HG03045 (cell line): ENCODE measurements around the gene DLX6.
A peak's percentile ranks its signal among the peaks of the same experiment; 100 is the strongest.

Experiments
- ATAC-seq: cut with Tn5 transposase; IDR thresholded peaks from one replicate; pipeline ENCODE4 v1.9.1; 2021; ENCODE audit warnings: mild to moderate bottlenecking, moderate library complexity; ENCODE audit not compliant: unreplicated experiment

Gene DLX6

DNA sequence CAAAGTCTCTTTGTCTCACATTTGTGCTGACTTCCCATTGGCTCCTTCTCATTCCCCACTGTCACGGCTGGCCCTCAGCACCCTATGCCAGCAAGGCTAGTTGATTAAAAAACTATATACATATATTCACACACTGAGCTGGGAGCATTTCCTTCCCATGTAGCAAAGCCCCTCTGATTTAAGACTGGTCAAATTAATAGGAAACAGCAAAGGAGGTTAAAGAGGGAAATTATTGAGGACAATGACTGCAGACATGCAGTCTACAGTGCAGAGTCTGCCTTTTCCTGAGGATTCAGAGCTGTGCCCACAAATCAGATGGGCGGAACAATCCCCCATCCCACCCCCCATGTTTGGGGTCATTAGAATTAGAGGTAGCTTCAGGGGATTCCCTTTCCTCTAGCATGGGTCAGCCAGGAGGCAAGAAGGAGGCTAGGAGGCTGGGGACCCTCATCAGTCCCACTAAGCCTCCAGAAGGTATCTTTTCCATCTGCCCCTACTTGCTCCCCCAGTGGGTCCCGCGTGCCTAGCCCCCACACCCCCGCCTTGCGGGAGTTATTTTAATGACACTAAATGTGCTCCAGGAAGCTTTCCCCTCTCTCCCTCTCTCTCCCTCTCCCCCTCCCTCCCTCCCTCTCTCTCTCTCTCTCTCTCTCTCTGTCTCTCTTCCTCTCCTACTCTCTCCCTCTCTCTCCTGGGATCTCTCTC, 9.8 kb upstream of the DLX6 start:
- no peak for ATAC-seq

DNA sequence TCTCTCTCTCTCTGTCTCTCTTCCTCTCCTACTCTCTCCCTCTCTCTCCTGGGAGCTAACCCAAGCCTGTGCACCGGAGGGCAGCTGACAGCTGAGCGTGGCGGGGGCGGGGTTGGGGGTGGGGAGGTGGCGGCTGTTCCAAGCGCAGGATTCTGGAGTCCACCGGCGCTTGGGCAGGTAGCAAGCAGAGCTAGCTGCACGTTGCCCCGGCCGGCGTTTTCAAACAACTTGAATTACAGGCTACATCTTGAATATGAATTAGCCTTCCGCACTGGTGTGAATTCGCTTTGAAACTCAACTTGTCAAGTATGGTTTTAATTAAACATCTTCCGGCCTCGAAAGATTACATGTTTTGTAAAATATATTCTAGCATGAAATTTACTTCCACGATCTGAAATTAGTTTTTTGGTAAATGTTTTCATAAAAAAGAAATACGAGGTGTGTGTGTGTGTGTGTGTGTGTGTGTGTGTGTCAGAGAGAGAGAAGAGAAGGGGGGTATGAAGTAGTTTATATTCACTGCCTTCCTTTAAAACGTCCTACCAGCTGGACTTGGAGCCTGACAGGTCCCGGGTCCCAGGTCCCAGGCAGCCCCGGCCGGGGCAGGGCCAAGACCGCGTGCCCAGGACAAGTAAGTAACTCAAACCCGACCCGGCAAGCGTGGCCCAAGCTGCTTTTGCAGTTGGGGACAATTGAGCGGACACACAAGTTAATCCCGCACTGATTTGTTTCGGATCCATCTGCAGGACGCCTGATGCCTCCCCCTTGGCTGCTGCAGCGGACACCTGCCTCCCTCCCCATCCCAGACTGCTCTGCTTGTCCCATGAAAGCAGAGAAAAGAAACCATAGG, 9.0 kb upstream of the DLX6 start:
- no peak for ATAC-seq

DNA sequence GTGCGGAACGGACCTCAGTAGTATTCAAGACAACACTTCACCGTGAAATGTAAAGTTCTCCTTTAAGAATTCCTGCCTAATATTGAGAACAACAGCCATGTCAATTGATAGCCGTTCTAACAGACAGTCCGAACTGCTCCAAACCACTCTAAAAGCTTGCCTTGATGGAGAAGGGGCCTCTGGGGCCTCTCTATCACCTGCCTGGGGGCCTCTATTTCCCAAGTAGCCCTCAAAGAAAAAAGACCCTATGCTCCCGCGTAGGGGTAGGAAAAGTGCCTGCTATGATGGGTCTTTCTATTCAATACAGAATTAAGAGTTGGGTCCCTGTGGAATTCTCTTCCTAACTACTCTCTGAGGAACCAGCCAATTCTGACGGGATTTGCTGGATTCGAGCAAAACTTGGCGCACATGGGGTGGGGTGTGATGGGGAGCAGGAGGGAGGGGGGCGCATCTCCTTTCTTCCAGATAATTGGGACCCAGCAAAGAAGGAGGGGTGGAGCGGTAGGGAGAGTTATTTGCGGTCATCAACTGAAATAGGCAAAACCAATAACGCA, 8.3 kb upstream of the DLX6 start:
- ATAC-seq = no peak

GRCh38 chr7:96997512-96998032, 7.8 kb upstream of the DLX6 start:
- ATAC-seq = no peak

DNA sequence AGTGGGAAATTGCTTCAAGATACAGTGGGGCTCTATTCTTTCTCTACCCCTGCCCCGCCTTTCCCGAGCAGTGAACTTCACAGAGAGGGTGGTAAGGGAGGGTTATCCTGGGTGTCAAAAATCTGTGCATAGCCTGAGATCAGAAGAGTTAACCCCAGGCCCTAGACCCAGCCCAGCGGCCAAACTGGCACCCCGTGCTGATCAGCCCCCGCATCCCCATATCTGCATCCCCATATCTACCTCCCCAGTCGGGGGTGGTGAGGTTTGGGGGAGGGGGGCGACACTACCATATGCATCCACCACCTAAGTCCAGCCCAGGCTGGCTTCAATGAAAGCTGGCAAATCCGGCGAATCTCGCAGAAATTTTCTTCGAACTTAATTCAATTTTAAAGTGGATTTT, 7.0 kb upstream of the DLX6 start:
- no peak for ATAC-seq

DNA sequence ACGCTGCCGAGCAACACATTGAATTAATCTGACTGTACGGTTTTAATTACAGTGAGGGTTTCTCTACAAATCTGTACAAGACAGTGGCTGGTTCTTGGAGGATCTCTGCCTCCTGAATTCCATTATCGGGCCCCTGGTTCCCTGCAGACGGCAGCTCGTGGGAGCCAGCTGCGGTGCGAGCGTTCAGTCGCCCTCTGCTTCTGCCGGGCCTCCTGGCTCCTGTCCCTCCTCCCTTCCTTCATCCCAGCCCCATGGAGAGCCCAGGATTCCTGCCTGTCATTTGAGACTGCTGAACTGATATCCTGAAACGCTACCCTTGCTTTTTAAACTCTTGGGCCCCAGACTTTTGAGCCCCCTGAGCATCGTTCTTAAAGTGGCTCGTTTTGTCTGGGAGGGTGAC, 6.6 kb upstream of the DLX6 start:
- no peak for ATAC-seq

- ATAC-seq = no peak
These were observed 4.1 kb upstream of the DLX6 start for GRCh38 chr7:97001221-97001620.

GRCh38 chr7:97001656-97002554, 3.4 kb upstream of the DLX6 start:
- ATAC-seq = no peak

DNA sequence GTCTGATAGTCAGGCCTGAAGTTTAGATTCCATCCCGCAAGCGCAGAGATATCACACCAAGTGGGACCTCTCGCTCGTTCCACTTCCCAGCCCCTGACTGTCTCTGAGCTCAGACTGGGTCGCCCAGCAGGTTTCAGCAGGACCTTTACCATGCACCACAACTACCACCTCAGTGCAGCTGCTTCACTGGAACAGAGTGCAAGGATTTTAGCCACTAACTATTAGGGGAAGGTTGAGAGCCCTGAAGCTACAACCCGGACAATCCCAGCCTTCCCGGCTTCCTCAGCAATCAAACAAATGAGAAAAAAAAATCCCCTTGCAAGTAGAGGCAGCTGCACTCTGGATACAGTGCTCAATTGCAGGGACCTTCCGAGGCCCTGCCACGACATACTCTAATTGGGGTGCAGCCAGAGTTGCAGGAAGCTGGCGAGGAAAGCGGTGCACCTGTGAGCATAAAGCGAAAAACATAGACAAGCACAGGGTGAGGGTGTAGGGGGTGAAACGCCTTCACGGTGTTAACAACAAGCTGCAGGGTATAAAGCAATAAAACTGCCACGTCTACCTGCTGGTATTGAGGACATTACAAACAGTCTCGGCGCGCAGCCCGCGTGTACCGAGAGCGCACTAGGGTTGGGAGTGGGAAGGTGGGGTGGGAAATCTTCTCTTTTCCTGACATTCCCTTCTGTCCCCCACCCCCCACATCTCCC, 2.6 kb upstream of the DLX6 start:
- ATAC-seq = no peak

DNA sequence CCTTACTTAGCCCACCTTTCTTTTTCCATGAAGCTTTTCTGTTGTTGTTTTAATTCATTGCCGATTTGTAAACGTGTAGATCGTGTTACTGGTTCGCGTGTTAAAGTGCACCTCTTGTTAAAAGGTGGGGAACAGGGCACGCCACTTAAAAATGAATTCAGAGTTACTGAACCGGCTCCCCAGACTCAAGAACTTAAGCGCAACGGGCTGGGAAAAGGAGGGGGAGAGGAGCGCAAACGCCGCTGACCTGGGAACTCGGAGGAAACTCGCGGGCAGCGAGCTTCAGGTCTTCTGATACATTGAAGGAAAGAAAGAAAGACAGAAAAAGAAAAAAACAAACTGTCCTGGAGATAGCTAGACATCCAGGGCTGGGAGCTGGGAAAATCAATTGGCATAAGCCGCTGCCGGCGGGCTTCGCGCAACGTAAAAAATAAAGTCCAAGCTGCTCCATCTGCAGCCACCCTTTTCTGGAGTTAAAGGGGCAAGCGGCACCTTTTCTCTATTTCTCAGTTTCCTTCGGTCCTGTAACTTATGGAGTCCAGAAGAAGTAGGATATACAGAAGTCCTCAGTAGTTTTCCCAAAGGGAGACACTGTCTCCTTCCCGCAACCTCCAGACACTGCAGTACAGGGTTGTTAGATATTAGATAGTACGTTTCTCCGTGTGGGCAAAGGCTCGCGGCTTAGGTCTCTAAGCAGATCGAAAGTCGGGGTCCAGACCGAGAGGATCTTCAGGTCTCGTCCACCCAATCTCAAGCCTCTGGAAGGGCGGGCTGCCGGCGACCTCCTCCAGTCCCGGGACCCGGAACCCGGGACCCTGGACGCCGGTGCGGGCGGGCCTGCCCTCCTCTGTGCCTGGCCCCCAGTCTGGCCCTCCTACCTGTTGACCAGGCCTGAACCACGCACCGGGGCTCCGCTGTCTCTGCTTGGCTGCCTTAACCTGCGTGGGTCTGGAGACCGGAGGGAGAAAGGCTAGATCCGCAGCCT, 1.8 kb upstream of the DLX6 start:
- ATAC-seq = no peak

DNA sequence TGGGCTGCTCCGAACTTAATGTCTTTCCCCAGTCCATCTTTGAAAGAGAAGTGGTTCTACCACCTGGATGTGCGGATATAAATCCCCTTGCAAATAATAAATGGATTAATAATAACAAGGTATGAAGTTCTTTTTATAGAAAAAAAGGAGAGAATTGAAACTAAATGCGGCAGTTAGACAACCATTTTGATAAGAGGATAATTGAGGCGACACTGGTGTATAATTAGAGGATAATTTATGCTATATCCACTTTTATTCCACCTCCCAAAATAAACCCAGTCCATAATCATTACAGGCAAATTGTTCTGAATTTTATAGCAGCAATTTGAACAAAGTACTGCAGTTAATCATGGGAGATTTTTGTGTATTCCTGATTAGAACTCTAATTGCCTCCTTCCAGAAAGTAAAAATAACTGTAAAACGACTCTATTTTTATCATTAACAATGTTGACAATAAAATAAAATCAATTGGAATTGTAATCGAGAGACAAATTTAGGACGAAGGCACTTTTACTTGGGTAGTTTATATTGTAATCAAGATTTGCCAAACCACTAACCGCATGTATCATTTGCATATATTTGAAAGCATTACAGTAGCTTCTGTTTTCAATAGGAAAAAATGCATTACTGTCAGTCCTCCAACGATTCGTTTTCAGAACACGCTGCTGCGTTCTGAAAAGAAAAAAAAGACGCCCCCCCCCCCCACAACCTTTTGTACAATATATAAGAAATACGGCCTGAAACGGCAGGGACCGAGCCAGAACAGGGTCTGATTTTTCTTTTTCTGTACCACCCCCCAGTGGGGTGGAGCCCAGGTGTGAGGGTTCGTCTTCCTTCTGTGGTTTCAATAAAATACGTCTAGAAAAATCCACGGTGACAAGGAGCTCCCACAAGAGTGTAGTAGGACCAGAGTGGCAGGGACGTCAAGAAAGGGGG, 838 bp upstream of the DLX6 start:
- no peak for ATAC-seq

DNA sequence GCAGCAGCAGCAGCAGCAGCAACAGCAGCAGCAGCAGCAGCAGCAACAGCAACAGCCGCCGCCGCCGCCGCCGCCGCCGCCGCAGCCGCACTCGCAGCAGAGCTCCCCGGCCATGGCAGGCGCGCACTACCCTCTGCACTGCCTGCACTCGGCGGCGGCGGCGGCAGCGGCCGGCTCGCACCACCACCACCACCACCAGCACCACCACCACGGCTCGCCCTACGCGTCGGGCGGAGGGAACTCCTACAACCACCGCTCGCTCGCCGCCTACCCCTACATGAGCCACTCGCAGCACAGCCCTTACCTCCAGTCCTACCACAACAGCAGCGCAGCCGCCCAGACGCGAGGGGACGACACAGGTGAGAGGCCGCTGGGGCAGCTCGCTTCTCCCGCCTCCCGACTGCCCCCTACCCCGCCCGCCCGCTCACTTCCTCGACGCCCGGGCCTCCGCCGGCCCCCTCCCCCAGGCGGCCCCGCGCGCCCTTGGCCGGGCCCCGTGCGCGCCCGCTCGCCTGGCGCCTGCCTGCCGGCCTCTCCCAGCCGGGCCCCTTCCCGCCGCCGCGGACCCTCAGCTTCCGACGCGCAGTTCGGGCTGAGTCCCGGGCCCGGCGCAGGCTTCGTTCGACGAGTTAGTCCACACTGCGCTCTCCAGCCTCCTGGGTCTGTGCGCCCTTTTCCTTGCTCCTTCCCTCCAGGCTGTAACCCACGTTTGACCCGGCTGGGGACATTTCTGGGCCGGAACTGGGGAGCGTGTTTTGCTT, 882 bp downstream of the DLX6 start:
- peak; percentile 49 for ATAC-seq

- no peak for ATAC-seq
These were observed 1.6 kb downstream of the DLX6 start for GRCh38 chr7:97006816-97007582.

GRCh38 chr7:97007583-97007861, 2.2 kb downstream of the DLX6 start:
- ATAC-seq = no peak

GRCh38 chr7:97008275-97008917, 3.0 kb downstream of the DLX6 start:
- no peak for ATAC-seq
